HG02798 (cell line): Measurements from ENCODE around the gene UBTF.

Source experiments
- ATAC-seq: cut with Tn5 transposase; IDR thresholded peaks from one replicate; pipeline ENCODE4 v1.9.1; 2021; ENCODE audit warnings: mild to moderate bottlenecking; ENCODE audit not compliant: unreplicated experiment, poor library complexity

Gene UBTF

DNA sequence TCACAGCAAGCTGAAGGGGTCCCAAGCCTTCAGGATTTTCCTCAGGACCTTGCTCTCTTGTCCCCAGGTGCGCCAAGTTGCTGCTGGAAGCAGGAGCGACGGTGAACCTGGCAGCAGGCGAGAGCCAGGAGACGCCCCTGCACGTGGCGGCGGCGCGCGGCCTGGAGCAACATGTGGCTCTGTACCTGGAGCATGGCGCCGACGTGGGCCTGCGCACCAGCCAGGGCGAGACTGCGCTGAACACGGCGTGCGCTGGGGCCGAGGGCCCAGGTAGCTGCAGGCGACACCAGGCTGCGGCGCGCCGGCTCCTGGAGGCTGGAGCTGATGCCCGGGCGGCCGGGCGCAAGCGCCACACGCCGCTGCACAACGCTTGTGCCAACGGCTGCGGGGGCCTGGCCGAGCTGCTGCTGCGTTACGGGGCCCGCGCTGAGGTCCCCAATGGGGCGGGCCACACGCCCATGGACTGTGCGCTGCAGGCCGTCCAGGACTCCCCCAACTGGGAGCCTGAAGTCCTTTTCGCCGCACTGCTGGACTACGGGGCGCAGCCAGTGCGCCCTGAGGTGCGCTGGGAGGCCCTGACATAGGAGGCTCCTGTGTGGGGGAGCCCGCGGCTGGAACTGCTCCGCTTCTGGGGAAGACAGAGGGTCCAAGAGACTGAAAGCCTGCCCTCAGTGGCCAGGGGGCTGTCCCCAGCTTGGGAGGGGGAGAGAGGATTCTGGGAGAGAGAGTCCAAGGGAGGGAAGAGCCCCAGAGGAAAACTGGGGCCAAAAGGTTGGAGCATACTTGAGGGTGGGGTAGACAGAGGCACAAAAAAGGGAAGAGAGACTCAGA, 42.6 kb downstream of the UBTF start:
- no peak for ATAC-seq

DNA sequence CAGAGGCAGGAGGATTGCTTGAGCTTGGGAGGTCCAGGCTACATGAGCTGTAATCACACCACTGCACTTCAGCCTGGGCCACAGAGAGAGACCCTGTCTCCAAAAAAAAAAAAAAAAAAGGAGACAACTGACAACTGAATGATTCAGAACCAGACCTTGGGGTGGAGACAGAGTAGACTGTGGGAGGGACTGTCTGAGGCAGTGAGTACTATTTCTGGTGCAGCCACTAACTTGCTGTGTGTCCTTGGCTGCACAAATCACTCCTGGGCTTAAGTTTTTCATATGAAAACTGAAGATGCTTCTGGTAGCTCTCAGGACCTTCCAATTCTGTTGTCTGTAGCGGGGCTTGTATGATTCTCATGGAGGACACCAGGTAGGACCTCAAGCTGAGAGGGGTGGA, 43.2 kb downstream of the UBTF start:
- no peak for ATAC-seq

- no peak for ATAC-seq
These were observed 45.0 kb downstream of the UBTF start for GRCh38 chr17:44174427-44174826.

DNA sequence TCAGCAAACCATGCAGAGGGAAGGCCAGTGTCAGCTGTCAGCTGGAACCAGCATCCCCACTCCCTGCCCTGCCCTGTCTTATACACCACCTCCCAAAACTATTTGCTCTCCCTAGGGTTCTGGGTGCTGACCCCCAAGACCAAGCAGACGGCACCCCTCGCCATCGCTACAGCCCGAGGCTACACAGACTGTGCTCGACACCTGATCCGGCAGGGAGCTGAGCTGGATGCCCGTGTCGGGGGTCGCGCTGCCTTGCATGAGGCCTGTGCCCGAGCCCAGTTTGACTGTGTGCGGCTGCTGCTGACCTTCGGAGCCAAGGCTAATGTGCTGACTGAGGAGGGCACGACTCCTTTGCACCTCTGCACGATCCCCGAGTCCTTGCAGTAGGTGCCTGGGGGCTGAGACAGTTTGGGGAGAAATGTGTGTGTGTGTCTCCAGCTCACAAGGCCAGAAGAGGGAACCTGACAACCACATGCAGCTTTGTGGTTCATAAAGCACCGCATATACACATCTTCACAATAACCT, 47.5 kb downstream of the UBTF start:
- ATAC-seq, result no peak

GRCh38 chr17:44170499-44171201, 48.8 kb downstream of the UBTF start, which contains the start of gene ASB16:
Gene ASB16 (plus strand): TSS chr17:44170704. CDS start chr17:44170790, 86 bp downstream.
- ATAC-seq, result no peak

DNA sequence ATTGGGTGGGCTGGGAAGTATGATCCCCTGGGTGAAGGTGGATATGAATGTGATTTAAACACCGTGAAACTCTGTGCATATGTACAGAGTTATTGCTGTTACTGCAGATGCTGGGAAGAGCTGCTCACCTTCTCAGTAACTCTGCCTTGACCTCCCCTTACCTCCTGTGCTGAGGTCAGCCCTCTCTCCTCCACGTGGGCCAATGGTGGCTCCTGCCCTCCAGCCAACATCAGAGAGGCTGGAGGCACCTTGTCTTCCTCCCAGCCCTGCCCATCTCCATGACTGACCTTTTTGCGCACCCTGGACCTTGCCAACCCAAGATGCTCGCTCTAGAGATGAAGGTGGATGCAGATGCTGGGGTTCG, 49.4 kb downstream of the UBTF start:
- no peak for ATAC-seq

- ATAC-seq, result no peak
These were observed 52.2 kb downstream of the UBTF start for GRCh38 chr17:44167181-44167861.

- ATAC-seq, result no peak
These were observed 55.0 kb downstream of the UBTF start for GRCh38 chr17:44164476-44164875.

DNA sequence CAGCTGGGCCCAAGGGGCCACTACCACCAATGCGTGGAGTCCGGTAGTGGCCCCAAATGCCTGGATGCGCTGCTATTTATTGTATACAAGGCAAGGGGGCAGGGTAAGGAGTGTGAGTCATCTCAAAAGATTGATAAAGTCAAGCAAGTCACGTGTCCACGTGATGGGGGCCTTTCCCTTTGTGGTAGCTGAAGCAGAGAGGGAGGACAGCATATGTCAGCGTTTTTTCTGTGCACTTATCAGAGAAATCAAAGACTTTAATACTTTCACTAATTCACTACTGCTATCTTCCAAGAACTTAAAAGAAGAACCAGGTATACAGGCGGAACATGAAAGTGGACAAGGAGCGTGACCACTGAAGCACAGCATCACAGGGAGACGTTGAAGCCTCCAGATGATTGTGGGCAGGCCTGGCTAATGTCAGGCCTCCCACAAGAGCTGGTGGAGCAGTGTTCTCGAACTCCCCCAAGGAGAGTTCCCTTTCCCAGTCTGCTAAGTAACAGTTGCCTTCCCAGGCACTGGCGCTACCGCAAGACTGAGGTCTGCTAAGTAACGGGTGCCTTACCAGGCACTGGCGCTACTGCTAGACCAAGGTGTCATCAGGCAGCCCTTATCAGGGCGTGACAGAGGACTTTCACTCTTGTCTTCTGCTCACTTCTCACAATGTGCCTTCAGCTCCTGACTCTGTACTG, 59.8 kb downstream of the UBTF start:
- no peak for ATAC-seq

DNA sequence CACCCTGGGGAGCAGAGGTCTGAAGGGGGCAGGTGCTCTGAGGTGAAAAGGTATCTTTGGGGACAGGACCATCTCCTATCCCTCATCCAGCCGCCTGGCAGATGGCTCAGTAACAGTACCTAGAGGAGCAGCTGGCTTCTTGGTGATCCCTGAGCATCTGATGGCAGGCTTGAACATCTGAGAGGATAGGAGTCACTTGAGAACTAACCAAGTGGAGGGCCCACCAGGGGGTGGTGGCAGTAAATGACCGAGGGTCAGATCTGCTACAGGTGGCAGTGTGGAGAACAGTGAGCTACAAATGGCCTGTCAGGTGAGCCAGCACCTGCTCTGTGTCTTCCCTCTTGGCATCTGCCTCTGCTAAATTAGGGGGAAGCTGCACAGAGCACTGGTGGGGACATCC, 64.0 kb downstream of the UBTF start:
- no peak for ATAC-seq
